Measurements from ENCODE around the gene PRKAR2B.

GRCh38 chr7:107130487-107131220 is 86.1 kb downstream of the PRKAR2B start:
- TF ChIP-seq EZH2 (IDR thresholded peaks at IDR 0.05; ENCODE audit: insufficient read depth, poor library complexity, severe bottlenecking) = no peak
- TF ChIP-seq EZH2phosphoT487 (IDR thresholded peaks at IDR 0.05; ENCODE audit: insufficient read depth, low read depth) = no peak

Measured in GM23248 (cell line).